SIG-M5 treated with dmso at 0.1 percent for 504 hours (cell line): ENCODE measurements around the gene ERFE.
A peak's percentile ranks its signal among the peaks of the same experiment; 100 is the strongest.
"Not testable (repeated sequence)": the region's sequence is repeated elsewhere in the genome, so short reads cannot be mapped to it uniquely, and the experiment has no call there.

ENCODE experiments used
- DNase-seq: peaks from one replicate; lab custom pipeline; 2025; ENCODE audit not compliant: unreplicated experiment; lab: John Stamatoyannopoulos, UW

The ERFE gene

GRCh38 chr2:238168196-238169047 is 9.7 kb downstream of the ERFE start:
- no peak for DNase-seq

- DNase-seq = no peak
Measured at GRCh38 chr2:238169048-238169707, 10.4 kb downstream of the ERFE start.

GRCh38 chr2:238169708-238170251 is 11.0 kb downstream of the ERFE start:
- DNase-seq = no peak

- no peak for DNase-seq
Measured at GRCh38 chr2:238170386-238171071, 11.8 kb downstream of the ERFE start.

- not testable (repeated sequence) for DNase-seq
Measured at GRCh38 chr2:238171072-238171431, 12.3 kb downstream of the ERFE start.

- no peak for DNase-seq
Measured at GRCh38 chr2:238171575-238172187, 12.9 kb downstream of the ERFE start.

- DNase-seq = no peak
Measured at GRCh38 chr2:238172439-238172838, 13.7 kb downstream of the ERFE start.

- no peak for DNase-seq
Measured at GRCh38 chr2:238173692-238174091, 14.9 kb downstream of the ERFE start.

- DNase-seq = no peak
Measured at GRCh38 chr2:238174291-238174690, 15.5 kb downstream of the ERFE start.

- no peak for DNase-seq
Measured at GRCh38 chr2:238174701-238175100, 15.9 kb downstream of the ERFE start.

- no peak for DNase-seq
Measured at GRCh38 chr2:238176613-238177012, 17.8 kb downstream of the ERFE start.

- no peak for DNase-seq
Measured at GRCh38 chr2:238180554-238180953, 21.8 kb downstream of the ERFE start.

GRCh38 chr2:238182362-238182761 is 23.6 kb downstream of the ERFE start:
- no peak for DNase-seq

- no peak for DNase-seq
Measured at GRCh38 chr2:238183821-238184220, 25.1 kb downstream of the ERFE start.

- DNase-seq = no peak
Measured at GRCh38 chr2:238187618-238188548, 29.1 kb downstream of the ERFE start.

- no peak for DNase-seq
Measured at GRCh38 chr2:238190445-238190844, 31.7 kb downstream of the ERFE start.

GRCh38 chr2:238202326-238203093 is 43.7 kb downstream of the ERFE start:
- peak; percentile 8 for DNase-seq

GRCh38 chr2:238203094-238203972 is 44.6 kb downstream of the ERFE start, which contains the start of gene ILKAP:
TSS of gene ILKAP (minus strand) at chr2:238203695. CDS start at chr2:238203553, 142 bp downstream.
- peak; percentile 88 for DNase-seq
